ENCODE data around the gene SMYD4.

The SMYD4 gene, protein sequence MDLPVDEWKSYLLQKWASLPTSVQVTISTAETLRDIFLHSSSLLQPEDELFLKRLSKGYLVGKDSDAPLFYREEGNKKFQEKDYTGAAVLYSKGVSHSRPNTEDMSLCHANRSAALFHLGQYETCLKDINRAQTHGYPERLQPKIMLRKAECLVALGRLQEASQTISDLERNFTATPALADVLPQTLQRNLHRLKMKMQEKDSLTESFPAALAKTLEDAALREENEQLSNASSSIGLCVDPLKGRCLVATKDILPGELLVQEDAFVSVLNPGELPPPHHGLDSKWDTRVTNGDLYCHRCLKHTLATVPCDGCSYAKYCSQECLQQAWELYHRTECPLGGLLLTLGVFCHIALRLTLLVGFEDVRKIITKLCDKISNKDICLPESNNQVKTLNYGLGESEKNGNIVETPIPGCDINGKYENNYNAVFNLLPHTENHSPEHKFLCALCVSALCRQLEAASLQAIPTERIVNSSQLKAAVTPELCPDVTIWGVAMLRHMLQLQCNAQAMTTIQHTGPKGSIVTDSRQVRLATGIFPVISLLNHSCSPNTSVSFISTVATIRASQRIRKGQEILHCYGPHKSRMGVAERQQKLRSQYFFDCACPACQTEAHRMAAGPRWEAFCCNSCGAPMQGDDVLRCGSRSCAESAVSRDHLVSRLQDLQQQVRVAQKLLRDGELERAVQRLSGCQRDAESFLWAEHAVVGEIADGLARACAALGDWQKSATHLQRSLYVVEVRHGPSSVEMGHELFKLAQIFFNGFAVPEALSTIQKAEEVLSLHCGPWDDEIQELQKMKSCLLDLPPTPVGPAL

DNA sequence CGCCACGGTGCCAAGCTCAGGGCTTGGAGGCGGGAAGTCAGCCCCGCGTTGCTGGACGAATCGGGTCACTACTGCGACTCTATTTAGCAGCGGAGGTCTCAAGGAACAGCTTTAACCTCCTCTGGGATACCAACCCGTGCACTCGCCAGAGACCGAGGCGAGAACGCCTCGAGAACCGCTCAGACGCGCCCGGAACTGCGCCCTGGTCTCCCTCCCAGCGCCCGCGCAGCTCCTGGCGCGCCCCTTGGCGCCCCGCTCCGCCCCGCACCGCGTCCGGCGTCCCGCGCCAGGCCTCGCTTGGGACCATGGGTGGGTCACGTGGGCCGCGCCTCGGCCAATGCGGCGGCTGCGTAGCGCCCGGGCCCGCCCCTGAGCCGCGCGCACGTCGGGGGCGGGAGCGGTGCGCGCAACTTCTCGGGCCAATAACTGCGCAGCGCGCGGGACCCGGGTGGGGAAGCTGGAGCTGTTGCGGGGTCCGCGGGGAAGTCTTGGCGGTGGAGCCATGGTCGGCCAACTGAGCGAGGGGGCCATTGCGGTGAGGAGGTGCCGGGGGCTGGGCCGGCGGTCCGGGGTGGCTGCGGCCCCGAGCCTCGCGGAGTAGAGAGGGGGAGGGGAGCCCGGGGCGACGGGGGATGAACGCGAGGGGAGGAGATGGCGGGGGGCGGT, at the start of gene SMYD4, which contains the start of gene RPA1:
Gene SMYD4 (minus strand): TSS at position 311 of the 666 bp plus-strand sequence. CDS start 1,908 bp downstream, outside the sequence.
Gene RPA1 (plus strand): TSS at position 414 of the 666 bp plus-strand sequence. CDS start 89 bp downstream, at position 503.
- H3K4me3 ChIP-seq (replicated peaks; ENCODE audit: low read depth, low read length) = peak within 1 kb of the TSS; percentile 79
- peak; percentile 81 for DNase-seq (ENCODE audit: low read depth)
- TF ChIP-seq, protein P1, sequence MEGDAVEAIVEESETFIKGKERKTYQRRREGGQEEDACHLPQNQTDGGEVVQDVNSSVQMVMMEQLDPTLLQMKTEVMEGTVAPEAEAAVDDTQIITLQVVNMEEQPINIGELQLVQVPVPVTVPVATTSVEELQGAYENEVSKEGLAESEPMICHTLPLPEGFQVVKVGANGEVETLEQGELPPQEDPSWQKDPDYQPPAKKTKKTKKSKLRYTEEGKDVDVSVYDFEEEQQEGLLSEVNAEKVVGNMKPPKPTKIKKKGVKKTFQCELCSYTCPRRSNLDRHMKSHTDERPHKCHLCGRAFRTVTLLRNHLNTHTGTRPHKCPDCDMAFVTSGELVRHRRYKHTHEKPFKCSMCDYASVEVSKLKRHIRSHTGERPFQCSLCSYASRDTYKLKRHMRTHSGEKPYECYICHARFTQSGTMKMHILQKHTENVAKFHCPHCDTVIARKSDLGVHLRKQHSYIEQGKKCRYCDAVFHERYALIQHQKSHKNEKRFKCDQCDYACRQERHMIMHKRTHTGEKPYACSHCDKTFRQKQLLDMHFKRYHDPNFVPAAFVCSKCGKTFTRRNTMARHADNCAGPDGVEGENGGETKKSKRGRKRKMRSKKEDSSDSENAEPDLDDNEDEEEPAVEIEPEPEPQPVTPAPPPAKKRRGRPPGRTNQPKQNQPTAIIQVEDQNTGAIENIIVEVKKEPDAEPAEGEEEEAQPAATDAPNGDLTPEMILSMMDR (IDR thresholded peaks at IDR 0.05; ENCODE audit: low read length, missing control alignments) = no peak

DNA sequence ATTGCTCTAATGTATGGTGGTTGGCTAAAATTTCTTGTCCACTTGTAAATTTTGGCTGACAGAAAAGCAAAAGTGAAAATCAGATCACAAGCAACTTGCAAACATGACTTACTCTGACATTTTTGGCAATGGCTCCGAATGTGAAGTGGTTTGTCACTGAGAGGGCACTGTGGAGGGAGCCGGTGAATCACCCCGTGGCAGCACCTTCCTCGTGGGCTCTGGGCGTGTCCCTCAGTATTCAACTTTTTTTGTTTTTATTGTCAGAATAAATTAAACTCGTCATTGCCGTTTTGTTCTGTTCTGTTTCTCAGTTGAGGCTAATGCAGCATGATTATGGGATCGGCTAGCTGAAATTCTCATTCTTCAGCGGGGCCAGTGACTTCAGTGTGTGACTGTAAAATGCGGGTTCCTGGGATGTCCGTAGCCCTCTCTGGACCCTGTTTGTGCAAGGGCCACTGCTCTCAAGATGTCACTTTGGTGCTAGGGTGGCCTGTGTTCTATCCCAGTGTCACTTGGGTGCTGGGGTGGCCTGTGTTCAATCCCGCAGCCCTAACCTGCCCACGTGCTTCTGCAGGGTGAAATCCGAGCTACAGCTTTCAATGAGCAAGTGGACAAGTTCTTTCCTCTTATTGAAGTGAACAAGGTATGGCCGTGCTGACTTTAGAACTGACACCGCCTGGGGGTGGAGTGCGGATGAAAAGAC, 48.9 kb upstream of the SMYD4 start:
- DNase-seq (ENCODE audit: low read depth) = no peak
- H3K4me3 ChIP-seq (replicated peaks; ENCODE audit: low read depth, low read length) = no peak overlapping the region
- TF ChIP-seq, protein P1 (IDR thresholded peaks at IDR 0.05; ENCODE audit: low read length, missing control alignments) = no peak

DNA sequence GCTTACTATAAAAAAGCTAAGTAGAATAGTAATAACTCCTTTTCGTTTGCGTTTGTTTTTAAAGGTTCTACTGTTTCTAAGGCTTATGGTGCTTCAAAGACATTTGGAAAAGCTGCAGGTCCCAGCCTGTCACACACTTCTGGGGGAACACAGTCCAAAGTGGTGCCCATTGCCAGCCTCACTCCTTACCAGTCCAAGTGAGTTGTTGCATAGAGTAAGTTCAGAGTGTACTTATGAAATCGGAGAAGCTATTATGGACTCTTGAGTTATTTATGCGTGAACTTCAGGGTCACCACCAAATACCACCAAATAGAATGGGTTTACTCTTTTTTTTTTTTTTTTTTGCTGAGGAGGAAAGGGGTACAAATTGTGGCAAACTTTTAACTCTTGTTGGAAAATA, 45.9 kb upstream of the SMYD4 start:
- no peak overlapping the region for H3K4me3 ChIP-seq (replicated peaks; ENCODE audit: low read depth, low read length)
- no peak for DNase-seq (ENCODE audit: low read depth)
- TF ChIP-seq, protein P1 (IDR thresholded peaks at IDR 0.05; ENCODE audit: low read length, missing control alignments) = no peak

DNA sequence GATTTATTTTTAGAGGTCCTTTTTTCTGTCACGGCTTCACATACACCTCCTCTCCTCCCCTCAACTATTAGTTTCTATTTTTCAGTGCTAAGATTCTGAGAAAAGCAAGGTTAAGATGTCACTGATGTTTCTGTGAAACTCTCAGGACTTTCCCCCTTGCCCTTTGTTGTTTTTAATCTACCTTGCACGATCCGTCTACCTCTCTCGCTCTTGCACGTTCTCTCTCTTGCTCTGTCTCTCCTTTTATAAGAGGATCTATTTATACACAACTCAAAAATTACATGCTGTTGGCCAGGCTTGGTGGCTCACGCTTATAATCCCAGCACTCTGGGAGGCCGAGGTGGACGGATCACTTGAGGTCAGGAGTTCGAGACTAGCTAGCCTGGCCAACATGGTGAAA, 43.7 kb upstream of the SMYD4 start:
- no peak overlapping the region for H3K4me3 ChIP-seq (replicated peaks; ENCODE audit: low read depth, low read length)
- DNase-seq (ENCODE audit: low read depth) = no peak
- TF ChIP-seq, protein P1 (IDR thresholded peaks at IDR 0.05; ENCODE audit: low read length, missing control alignments) = no peak

DNA sequence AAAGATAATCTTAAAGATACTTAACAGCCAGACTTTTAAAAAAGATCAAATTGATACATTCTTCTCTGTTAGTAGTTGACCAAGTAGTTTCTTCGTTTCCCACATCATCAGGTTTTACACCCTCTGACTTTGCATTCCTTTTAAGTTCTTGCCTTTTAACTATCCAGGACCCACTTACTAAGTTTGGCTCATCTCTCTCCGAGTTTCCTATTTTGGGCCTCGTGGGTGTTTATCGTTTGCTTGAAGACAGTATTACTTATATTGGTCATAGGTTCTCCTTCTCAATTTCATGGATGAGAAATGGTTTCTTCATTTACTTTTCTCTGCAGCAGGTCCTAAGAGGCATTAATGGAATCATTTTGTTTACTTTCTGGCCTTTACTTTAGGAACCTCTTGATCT, 43.3 kb upstream of the SMYD4 start:
- TF ChIP-seq, protein P1 (IDR thresholded peaks at IDR 0.05; ENCODE audit: low read length, missing control alignments) = no peak
- no peak for DNase-seq (ENCODE audit: low read depth)
- no peak overlapping the region for H3K4me3 ChIP-seq (replicated peaks; ENCODE audit: low read depth, low read length)

DNA sequence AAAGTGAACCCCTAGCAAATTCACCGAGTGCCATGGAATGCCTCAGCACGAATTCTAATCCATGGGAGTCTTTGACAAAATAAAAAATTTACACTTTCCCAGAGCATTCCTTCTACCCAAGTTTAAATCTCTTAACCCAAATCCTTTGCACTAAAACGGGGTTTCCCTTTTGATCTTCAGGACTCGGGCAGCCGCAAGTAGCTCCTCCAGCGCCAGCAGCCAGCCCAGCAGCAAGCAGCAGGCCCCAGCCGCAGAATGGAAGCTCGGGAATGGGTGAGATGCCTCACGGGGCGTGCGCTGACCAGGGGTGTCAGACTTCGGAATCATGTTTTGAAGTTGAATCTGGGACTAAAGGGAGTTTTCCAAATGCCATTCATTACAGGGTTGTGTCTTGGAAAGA, 42.6 kb upstream of the SMYD4 start:
- TF ChIP-seq, protein P1 (IDR thresholded peaks at IDR 0.05; ENCODE audit: low read length, missing control alignments) = no peak

More for the DNA sequence above, 42.6 kb upstream of the SMYD4 start:
- no peak overlapping the region for H3K4me3 ChIP-seq (replicated peaks; ENCODE audit: low read depth, low read length)
- DNase-seq (ENCODE audit: low read depth) = no peak

All from fibroblast of pulmonary artery (primary cell).